ENCODE results near the gene FAM111A. TPM values are rescaled to one million over a fixed set of nuclear protein-coding genes. Genes with fewer than 3 reads are reported as not detected.

The FAM111A gene
- polyA plus RNA-seq, 1 of the 3 experiments (the other 2 are of a cell fraction): 5.9 TPM

DNA sequence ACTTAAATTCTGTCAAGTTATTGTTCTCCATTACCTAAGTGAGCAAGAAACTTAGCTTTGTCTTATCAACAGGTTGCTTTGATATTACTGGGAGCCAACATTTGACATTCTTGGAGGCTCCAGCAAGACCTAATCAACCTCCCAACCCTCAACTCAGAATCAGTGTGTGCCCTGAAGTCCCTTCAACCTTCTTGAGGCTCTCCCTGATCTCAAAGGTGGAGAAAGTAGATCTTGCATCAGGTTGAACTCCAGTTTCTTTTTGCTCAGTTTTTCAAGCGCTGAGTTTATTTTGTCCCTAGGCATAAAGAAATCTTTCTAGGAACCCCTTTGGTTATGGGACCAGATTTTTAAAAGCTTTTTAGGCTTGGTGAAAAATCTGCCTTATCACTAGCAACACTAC lies 1.4 kb downstream of the FAM111A start (continued):
- no peak for TF ChIP-seq FOXM1 (IDR thresholded peaks at IDR 0.05; ENCODE audit: low read depth)
- no peak for TF ChIP-seq JUND (IDR thresholded peaks at IDR 0.05)
- TF ChIP-seq RCOR1 (IDR thresholded peaks at IDR 0.05; ENCODE audit: low read length): no peak
- TF ChIP-seq ELF1 (IDR thresholded peaks at IDR 0.05): no peak
- no peak for TF ChIP-seq USF1 (IDR thresholded peaks at IDR 0.05; ENCODE audit: borderline replicate concordance, low read depth)
- no peak for TF ChIP-seq RAD21 (IDR thresholded peaks at IDR 0.05; ENCODE audit: low read length)
- TF ChIP-seq NFIC (IDR thresholded peaks at IDR 0.05; ENCODE audit: borderline replicate concordance): no peak
- no peak for TF ChIP-seq SIN3A (IDR thresholded peaks at IDR 0.05; ENCODE audit: borderline replicate concordance, low read depth, low read length)

DNA sequence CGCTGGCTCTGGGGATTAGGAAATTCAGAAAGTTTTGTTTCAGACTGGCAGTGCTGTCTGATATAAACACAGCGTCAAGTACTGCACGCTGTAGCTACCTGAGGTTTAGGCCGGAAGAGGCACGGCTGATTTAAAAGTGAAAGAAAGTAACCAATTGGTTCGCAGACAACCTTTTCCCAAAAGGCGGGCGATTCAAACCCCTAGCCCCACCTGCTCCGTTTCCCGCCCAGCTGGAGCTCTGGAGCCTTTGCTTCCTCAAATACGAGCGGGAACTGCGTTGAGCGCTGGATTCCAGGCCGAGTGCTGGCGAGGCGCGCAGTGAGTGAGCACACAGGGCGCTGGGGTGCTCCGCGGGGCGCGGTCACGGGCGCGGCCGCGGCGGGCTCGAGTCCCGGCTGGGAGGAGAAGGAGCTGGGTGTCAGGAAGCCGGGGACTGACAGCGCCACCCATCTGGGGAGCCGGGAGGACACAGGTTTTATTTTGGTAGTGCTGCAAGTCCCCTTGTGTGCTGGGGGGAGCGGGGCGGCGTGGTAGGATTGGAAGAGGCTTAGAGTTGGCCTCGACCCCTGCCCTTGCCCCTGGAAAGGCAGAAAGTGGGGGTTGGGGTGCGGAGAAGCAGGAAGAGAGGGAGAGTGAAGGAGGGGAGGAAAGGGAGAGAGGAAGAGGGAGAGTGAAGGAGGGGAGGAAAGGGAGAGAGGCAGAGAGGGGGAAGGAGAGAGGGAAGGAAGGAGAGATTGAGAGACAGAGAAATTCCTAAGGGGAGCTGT lies 2.1 kb downstream of the FAM111A start:
- Histone ChIP-seq H3K4me2 (peak overlapping the region; percentile 71), H2AFZ (ENCODE audit: low read depth) (peak overlapping the region; percentile 75), H3K9me3 (no peaks in the 10 kb centered on the region), H3K9ac (no peak overlapping the region), H3K79me2 (ENCODE audit: insufficient read depth) (no peaks in the 10 kb centered on the region; the same call in 1 of the 2 replicates), H3F3A (replicated peaks; ENCODE audit: insufficient read depth) (peaks cover 20% of the 10 kb centered on the region), H3K36me3 (replicated peaks in 1 of 2; ENCODE audit: control insufficient read depth in 1 of 2, insufficient read depth in 2 of 2, low read length in 1 of 2) (peaks cover 0 to 4% of the 10 kb centered on the region in 2 experiments), H3K27me3 (ENCODE audit: insufficient read depth) (no peaks in the 10 kb centered on the region), H3K9me2 (no peaks in the 10 kb centered on the region), H4K20me1 (ENCODE audit: insufficient read depth) (no peaks in the 10 kb centered on the region), H3K4me1 (ENCODE audit: control insufficient read depth in 1 of 2, insufficient read depth in 2 of 2, low read depth in 1 of 2, low read length in 1 of 2) (peaks cover 2 to 4% of the 10 kb centered on the region in 2 experiments; a peak in 2 of 4 replicates), H3K27ac (ENCODE audit: low read depth in 2 of 2, low read length in 1 of 2) (peak overlapping the region in 1 of 2 experiments; percentile 71; a peak in 1 of 4 replicates), H3K4me3 (ENCODE audit: low read depth in 2 of 2, low read length in 1 of 2) (peak overlapping the region; percentile 34 to 49; a peak in 3 of 4 replicates)
- WGBS (ENCODE audit: low lambda C conversion rate): 60% methylated on average over 17 of the region's 39 CpGs
- CTCF ChIA-PET: interaction anchor here (1.5 to 5.9 kb wide), 5 partner anchors 9 to 91 kb away, joined by 3 to 62 read pairs (median 10); partner anchors contain the start of gene DTX4
- POLR2A ChIA-PET: no interaction called here
- DNase-seq: peak; percentile 20
- TF ChIP-seq YY1 (IDR thresholded peaks at IDR 0.05; ENCODE audit: low read depth): no peak
- no peak for TF ChIP-seq EZH2phosphoT487 (IDR thresholded peaks at IDR 0.05; ENCODE audit: borderline replicate concordance, low read depth)
- TF ChIP-seq MXI1 (IDR thresholded peaks at IDR 0.05; ENCODE audit: low read depth, low read length): no peak
- TF ChIP-seq SIN3A (IDR thresholded peaks at IDR 0.05; ENCODE audit: borderline replicate concordance, low read depth, low read length): 0 out of 2 replicates have a peak, but pooled peaks have one; percentile 44
- TF ChIP-seq, protein P1, sequence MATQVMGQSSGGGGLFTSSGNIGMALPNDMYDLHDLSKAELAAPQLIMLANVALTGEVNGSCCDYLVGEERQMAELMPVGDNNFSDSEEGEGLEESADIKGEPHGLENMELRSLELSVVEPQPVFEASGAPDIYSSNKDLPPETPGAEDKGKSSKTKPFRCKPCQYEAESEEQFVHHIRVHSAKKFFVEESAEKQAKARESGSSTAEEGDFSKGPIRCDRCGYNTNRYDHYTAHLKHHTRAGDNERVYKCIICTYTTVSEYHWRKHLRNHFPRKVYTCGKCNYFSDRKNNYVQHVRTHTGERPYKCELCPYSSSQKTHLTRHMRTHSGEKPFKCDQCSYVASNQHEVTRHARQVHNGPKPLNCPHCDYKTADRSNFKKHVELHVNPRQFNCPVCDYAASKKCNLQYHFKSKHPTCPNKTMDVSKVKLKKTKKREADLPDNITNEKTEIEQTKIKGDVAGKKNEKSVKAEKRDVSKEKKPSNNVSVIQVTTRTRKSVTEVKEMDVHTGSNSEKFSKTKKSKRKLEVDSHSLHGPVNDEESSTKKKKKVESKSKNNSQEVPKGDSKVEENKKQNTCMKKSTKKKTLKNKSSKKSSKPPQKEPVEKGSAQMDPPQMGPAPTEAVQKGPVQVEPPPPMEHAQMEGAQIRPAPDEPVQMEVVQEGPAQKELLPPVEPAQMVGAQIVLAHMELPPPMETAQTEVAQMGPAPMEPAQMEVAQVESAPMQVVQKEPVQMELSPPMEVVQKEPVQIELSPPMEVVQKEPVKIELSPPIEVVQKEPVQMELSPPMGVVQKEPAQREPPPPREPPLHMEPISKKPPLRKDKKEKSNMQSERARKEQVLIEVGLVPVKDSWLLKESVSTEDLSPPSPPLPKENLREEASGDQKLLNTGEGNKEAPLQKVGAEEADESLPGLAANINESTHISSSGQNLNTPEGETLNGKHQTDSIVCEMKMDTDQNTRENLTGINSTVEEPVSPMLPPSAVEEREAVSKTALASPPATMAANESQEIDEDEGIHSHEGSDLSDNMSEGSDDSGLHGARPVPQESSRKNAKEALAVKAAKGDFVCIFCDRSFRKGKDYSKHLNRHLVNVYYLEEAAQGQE (IDR thresholded peaks at IDR 0.05; ENCODE audit: low read depth, low read length): no peak
- TF ChIP-seq, protein P2, sequence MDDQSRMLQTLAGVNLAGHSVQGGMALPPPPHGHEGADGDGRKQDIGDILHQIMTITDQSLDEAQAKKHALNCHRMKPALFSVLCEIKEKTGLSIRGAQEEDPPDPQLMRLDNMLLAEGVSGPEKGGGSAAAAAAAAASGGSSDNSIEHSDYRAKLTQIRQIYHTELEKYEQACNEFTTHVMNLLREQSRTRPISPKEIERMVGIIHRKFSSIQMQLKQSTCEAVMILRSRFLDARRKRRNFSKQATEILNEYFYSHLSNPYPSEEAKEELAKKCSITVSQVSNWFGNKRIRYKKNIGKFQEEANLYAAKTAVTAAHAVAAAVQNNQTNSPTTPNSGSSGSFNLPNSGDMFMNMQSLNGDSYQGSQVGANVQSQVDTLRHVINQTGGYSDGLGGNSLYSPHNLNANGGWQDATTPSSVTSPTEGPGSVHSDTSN (IDR thresholded peaks at IDR 0.05): no peak
- TF ChIP-seq, protein P3, sequence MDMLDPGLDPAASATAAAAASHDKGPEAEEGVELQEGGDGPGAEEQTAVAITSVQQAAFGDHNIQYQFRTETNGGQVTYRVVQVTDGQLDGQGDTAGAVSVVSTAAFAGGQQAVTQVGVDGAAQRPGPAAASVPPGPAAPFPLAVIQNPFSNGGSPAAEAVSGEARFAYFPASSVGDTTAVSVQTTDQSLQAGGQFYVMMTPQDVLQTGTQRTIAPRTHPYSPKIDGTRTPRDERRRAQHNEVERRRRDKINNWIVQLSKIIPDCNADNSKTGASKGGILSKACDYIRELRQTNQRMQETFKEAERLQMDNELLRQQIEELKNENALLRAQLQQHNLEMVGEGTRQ (IDR thresholded peaks at IDR 0.05; ENCODE audit: borderline replicate concordance, low read depth, low read length): no peak
- 0 out of 2 replicates have a peak, but pooled peaks have one; percentile 22 for TF ChIP-seq ELF1 (IDR thresholded peaks at IDR 0.05)
- 0 out of 2 replicates have a peak, but pooled peaks have one; percentile 17 for TF ChIP-seq CTCF (IDR thresholded peaks at IDR 0.05)
- no peak for TF ChIP-seq NRF1 (IDR thresholded peaks at IDR 0.05; ENCODE audit: low read depth, low read length)
- TF ChIP-seq, protein P4, sequence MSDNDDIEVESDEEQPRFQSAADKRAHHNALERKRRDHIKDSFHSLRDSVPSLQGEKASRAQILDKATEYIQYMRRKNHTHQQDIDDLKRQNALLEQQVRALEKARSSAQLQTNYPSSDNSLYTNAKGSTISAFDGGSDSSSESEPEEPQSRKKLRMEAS (IDR thresholded peaks at IDR 0.05; ENCODE audit: low read depth): peak; percentile 83
